ENCODE results near the gene TRIM39. TPM values are rescaled to one million over a fixed set of nuclear protein-coding genes. Genes with fewer than 3 reads are reported as not detected.

Gene TRIM39
- total and polyA plus RNA-seq, 8 donors, result 6.5 to 28.1 (median 10.1) TPM

- 83 to 96% (median 91%) methylated on average over 1 of the region's 1 CpG for WGBS, 5 donors
- no peak for DNase-seq
- Histone ChIP-seq H3K4me1 (peaks cover under 1 to 47% (median 26%) of the 10 kb centered on the region in 4 donors), H3K9me3 (no peaks in the 10 kb centered on the region), H3K27me3 (no peaks in the 10 kb centered on the region), H3K27ac (no peak overlapping the region), H3K36me3 (peaks cover 0 to 24% (median 19%) of the 10 kb centered on the region in 4 donors), H3K4me3 (no peak overlapping the region)
- TF ChIP-seq EP300 (IDR thresholded peaks at IDR 0.05), result no peak
- no peak for TF ChIP-seq POLR2A (IDR thresholded peaks at IDR 0.05)
- TF ChIP-seq POLR2AphosphoS5 (IDR thresholded peaks at IDR 0.05), result no peak
- TF ChIP-seq CTCF (IDR thresholded peaks at IDR 0.05), result no peak
- intact Hi-C loops (cut with DNase I; ENCODE audit: low total_unique reads), result no loop called here
These were observed 7.4 kb upstream of the TRIM39 start for GRCh38 chr6:30319146-30319835.

- H3K27me3 ChIP-seq, result no peaks in the 10 kb centered on the region
- no peak overlapping the region for H3K4me3 ChIP-seq
- no peaks in the 10 kb centered on the region for H3K9me3 ChIP-seq
- WGBS, 5 donors, result 86 to 94% (median 92%) methylated on average over 6 of the region's 6 CpGs
- intact Hi-C loops (cut with DNase I; ENCODE audit: low total_unique reads), result no loop called here
- peaks cover 19 to 64% (median 41%) of the 10 kb centered on the region in 4 donors for H3K4me1 ChIP-seq
- no peak for TF ChIP-seq POLR2AphosphoS5 (IDR thresholded peaks at IDR 0.05)
- no peak for TF ChIP-seq EP300 (IDR thresholded peaks at IDR 0.05)
- TF ChIP-seq POLR2A (IDR thresholded peaks at IDR 0.05), result no peak
- no peak for TF ChIP-seq CTCF (IDR thresholded peaks at IDR 0.05)
- H3K27ac ChIP-seq, result no peak overlapping the region
- DNase-seq, result no peak
- peaks cover 0 to 10% (median under 1%) of the 10 kb centered on the region in 4 donors for H3K36me3 ChIP-seq
These were observed 4.9 kb upstream of the TRIM39 start for GRCh38 chr6:30321692-30322388.

GRCh38 chr6:30322527-30323501 is 3.9 kb upstream of the TRIM39 start:
- no peaks in the 10 kb centered on the region for H3K27me3 ChIP-seq
- peaks cover 0 to 9% (median 0%) of the 10 kb centered on the region in 4 donors for H3K36me3 ChIP-seq
- intact Hi-C loops (cut with DNase I; ENCODE audit: low total_unique reads), result no loop called here
- 72 to 87% (median 81%) methylated on average over 19 to 20 of the region's 20 CpGs for WGBS, 5 donors
- peaks cover 25 to 66% (median 46%) of the 10 kb centered on the region in 4 donors for H3K4me1 ChIP-seq
- H3K9me3 ChIP-seq, result no peaks in the 10 kb centered on the region
- no peak for TF ChIP-seq CTCF (IDR thresholded peaks at IDR 0.05)
- TF ChIP-seq EP300 (IDR thresholded peaks at IDR 0.05), result no peak
- TF ChIP-seq POLR2A (IDR thresholded peaks at IDR 0.05), result no peak
- no peak for TF ChIP-seq POLR2AphosphoS5 (IDR thresholded peaks at IDR 0.05)
- H3K27ac ChIP-seq, result no peak overlapping the region
- H3K4me3 ChIP-seq, result no peak overlapping the region
- DNase-seq, result no peak

- Histone ChIP-seq H3K4me3 (no peak overlapping the region), H3K27ac (no peak overlapping the region), H3K4me1 (peaks cover 29 to 73% (median 48%) of the 10 kb centered on the region in 4 donors), H3K27me3 (no peaks in the 10 kb centered on the region), H3K36me3 (peaks cover 0 to 8% (median 0%) of the 10 kb centered on the region in 4 donors), H3K9me3 (no peaks in the 10 kb centered on the region)
- whole genome bisulfite sequencing, 5 donors, result 93 to 94% (median 94%) methylated on average over 1 of the region's 1 CpG
- TF ChIP-seq POLR2A (IDR thresholded peaks at IDR 0.05) (no peak), EP300 (IDR thresholded peaks at IDR 0.05) (no peak), POLR2AphosphoS5 (IDR thresholded peaks at IDR 0.05) (no peak), CTCF (IDR thresholded peaks at IDR 0.05) (no peak)
- intact Hi-C loops (cut with DNase I; ENCODE audit: low total_unique reads), result no loop called here
- no peak for DNase-seq
These were observed 2.9 kb upstream of the TRIM39 start for GRCh38 chr6:30323806-30324205.
